Activated T-cell treated with anti-CD3 and anti-CD28 coated beads for 4 hours (primary cell): ENCODE data around the gene ZNF19.

Experiments
- DNase-seq: peaks from one replicate; pipeline ENCODE4 v3.0.0-alpha.2; 2020

Gene ZNF19

DNA sequence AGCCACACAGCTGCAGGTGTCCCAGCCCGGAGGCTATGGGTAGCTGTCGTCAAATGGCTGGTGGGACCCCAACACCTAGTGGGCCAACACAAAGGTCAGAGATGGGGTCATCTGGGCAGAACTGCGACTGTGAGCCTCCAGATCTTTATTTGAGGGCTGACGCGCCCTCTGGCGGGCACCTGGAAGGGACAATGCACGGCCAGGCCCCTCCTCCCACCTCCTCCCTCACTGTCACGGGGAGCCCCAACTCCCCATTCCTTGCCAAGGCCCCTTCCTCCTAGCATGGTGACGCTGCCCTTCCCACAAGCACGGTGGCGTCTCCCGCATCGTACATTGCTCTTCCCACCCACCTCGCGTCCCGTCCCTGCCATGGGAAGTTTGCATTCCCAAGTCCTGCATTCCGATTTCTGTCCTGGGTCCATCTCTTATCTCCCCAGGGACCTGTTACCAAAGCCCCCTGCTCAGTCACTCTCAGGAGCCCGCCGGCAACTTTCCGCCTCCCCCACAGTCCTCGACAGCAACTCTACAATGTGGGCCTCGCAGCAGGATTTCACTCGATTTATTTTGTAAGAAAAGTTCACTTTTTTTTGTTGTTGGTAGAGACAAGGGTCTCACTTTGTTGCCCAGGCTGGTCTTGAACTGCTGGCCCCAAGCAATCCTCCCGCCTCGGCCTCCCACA lies 48.3 kb downstream of the ZNF19 start:
- DNase-seq: no peak

GRCh38 chr16:71439523-71439922 lies 49.6 kb downstream of the ZNF19 start:
- DNase-seq: no peak

DNA sequence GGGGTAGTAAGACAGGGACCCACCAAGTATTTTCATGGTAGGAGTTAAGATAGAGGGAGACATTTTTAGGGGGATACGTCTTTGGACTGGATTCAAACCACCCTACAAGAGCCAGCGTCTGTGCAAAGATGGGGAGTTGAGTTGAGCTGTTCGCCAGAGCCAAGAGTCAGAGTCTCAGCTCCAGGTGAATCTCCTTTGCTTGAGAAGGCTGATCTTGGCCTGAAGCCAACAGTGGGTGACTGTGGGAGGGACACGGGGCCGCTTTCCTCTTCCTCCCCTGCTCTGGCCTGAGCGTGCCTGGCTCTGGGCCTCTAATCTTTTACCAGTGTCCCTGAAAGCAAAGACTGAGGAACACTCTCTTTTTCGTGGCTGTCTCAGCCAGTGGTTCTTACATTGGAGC lies 52.7 kb downstream of the ZNF19 start:
- DNase-seq: no peak

GRCh38 chr16:71432906-71433305 lies 56.2 kb downstream of the ZNF19 start:
- no peak for DNase-seq

GRCh38 chr16:71431991-71432390 lies 57.1 kb downstream of the ZNF19 start:
- DNase-seq: no peak

DNA sequence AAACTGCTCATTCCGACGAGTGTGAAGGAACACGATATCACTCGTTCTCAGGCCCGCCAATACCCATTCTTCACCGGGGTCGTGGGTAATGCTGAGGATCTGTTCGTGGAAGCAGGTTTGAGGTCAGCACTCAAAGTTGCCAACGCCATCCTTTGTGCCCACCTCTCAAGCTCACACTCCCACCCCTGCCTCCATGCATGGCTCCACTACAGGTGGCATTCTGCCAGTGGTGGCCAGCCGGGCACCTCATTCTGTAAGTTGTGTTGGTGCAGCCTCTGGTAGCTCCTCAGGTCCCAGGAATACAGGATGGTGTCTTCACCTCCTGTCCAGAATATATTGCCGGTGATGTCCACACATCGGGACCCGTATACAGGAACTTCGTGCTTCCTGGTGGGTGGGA lies 57.9 kb downstream of the ZNF19 start:
- DNase-seq: no peak

DNA sequence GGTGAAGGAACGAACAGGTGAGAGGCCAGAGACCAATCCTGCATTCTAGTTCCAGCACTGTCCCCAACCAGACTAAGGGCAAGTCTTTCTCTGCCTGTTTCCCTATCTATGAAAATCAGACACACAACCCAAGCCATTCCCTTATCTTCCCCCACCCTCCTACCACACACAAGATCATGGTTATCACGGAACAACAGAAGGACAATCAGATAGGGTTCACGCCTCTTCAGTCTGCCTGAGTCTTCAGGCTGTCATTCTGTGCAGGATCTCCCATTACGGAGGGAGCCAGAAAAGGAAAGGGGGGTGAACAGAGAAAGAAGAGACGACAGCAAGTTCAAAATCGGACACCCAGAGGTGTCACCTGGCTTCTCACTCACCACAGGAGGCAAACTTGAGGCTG lies 58.4 kb downstream of the ZNF19 start:
- DNase-seq: no peak

GRCh38 chr16:71429581-71429980 lies 59.5 kb downstream of the ZNF19 start:
- no peak for DNase-seq

GRCh38 chr16:71428883-71429282 lies 60.2 kb downstream of the ZNF19 start:
- no peak for DNase-seq

GRCh38 chr16:71428385-71428784 lies 60.7 kb downstream of the ZNF19 start:
- no peak for DNase-seq

- no peak for DNase-seq
Measured at GRCh38 chr16:71426880-71427615, 62.1 kb downstream of the ZNF19 start.

DNA sequence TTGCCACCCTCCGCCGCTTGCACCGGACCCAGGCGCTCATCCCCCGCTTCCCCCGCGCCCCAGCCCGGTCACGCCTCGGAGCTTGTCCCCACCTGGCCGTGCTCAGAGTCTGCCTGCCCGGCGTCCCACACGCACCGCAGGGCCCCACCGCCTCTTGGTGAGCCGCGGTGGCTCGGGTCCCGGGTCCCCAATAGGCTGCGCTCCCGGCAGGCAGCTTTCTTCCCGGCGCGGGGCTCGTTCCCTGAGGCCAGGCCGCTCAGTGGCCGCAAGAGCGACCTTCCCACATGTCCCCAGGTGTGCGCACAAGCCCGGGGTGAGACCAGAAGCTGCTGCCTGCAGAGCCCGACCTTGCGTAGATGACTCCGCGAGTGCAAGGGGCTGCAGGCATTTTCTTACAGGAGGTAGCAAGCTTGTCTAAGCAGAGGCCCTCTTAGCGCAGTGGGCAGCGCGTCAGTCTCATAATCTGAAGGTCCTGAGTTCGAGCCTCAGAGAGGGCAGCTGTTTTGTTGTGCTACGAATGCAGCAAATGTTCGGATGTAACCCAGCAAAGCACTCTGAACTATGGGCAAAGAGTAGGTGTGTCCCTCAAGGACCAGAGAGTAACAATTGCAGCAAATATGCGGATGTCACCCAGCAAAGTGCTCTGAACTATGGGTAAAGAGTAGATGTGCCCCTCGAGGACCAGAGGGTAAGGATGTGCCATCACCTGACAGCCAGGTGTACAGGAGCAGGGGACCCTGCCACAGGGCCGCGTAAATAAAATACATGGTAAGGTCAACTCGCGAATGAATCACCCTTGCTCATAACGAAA lies 62.9 kb downstream of the ZNF19 start:
- DNase-seq: no peak

- no peak for DNase-seq
Measured at GRCh38 chr16:71425746-71426068, 63.4 kb downstream of the ZNF19 start.

GRCh38 chr16:71424626-71425025 lies 64.5 kb downstream of the ZNF19 start:
- DNase-seq: no peak

DNA sequence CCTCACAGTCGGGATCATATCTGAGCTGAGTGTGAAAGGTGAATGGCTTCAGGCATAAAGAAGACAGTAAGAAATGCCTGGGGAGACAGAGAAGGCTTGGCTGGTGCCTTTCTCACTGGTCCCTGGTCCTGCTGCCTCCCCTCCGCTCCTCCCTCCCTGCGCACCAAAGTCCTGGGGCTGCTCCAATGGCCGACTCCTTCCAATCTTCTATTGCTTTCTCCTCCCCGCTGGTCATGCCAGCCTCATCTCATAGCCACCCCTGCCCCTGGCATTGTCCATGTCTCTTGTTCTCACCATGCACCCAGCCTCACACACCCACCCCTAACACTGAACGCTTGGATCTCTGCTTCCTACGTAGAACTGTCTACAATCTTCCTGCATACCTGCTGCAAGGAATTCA lies 65.3 kb downstream of the ZNF19 start:
- DNase-seq: no peak
